Ishikawa (cell line): ENCODE data around the gene RFX5.

Experiments
- CEBPB ChIP-seq: IDR thresholded peaks from 2 replicates; pipeline ENCODE4 v1.6.1; 2012
- CREB1 ChIP-seq: IDR thresholded peaks from 2 replicates; pipeline ENCODE4 v1.6.1; 2012; ENCODE audit warnings: low read depth
- EGR1 ChIP-seq: IDR thresholded peaks from 2 replicates; pipeline ENCODE4 v1.6.1; 2012
- EP300 ChIP-seq: IDR thresholded peaks from 2 replicates; pipeline ENCODE4 v1.6.1; 2012; ENCODE audit warnings: borderline replicate concordance
- FOXM1 ChIP-seq: IDR thresholded peaks from 2 replicates; pipeline ENCODE4 v1.6.1; 2012; ENCODE audit warnings: low read depth, borderline replicate concordance
- NFIC ChIP-seq: IDR thresholded peaks from 2 replicates; pipeline ENCODE4 v1.6.1; 2012
- RAD21 ChIP-seq: IDR thresholded peaks from 2 replicates; pipeline ENCODE4 v1.6.1; 2012; ENCODE audit warnings: low read depth
- TAF1 ChIP-seq: IDR thresholded peaks from 2 replicates; pipeline ENCODE4 v1.6.1; 2012; ENCODE audit warnings: low read depth, mild to moderate bottlenecking
- TCF12 ChIP-seq: IDR thresholded peaks from 2 replicates; pipeline ENCODE4 v1.6.1; 2012; ENCODE audit warnings: low read depth
- TEAD4 ChIP-seq: IDR thresholded peaks from 2 replicates; pipeline ENCODE4 v1.6.1; 2012
- USF1 ChIP-seq: IDR thresholded peaks from 2 replicates; pipeline ENCODE4 v1.6.1; 2012
- YY1 ChIP-seq: IDR thresholded peaks from 2 replicates; pipeline ENCODE4 v1.6.1; 2012; ENCODE audit warnings: low read depth
- ZBTB7A ChIP-seq: IDR thresholded peaks from 2 replicates; pipeline ENCODE4 v1.6.1; 2012; ENCODE audit warnings: low read depth
- TF ChIP-seq, protein P1 (sequence below): IDR thresholded peaks from 2 replicates; pipeline ENCODE4 v1.6.1; 2012; ENCODE audit warnings: low read depth, mild to moderate bottlenecking
- TF ChIP-seq, protein P2 (sequence below): IDR thresholded peaks from 2 replicates; pipeline ENCODE4 v1.6.1; 2012

The RFX5 gene

DNA sequence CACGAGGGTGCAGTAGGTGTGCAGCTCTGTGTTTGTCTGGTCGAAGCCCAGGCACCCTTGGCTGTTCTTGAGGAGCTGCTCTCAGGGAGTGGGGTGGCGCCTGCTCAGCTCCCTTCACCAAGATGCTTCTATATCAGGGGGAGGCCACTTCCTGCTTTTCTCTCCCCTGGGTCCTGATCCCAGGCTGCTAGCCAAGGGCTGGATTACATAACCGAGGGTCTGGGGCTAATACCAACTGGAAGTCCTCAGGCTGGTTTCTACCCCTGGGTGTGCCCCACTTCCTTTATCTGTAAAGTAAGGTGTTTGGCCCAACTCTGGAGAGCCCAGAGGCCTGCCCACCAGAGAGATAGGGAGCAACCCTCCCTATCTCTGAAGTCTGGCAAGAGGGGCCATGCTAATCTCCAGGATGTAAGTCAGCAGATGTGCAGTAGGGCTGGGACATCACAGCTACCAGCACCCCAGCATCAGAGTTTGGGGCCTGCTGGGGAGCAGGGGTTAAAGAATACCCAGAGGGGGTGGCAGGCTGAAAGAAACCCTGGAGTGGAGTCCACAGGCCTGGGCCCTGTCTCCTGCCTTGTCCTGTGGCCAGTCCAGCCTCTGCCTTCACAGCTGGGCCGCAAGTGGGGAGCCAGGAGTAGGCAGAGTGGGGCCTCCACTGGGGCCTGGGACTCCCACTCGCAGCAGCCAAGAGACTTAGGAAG is 23.3 kb upstream of the RFX5 start:
- TF ChIP-seq TEAD4 (no peak), YY1 (no peak), NFIC (no peak), ZBTB7A (no peak), EGR1 (no peak), CREB1 (no peak), USF1 (no peak), TCF12 (no peak), EP300 (no peak), CEBPB (no peak), FOXM1 (no peak), RAD21 (no peak), TAF1 (no peak)
- TF ChIP-seq, protein P1, sequence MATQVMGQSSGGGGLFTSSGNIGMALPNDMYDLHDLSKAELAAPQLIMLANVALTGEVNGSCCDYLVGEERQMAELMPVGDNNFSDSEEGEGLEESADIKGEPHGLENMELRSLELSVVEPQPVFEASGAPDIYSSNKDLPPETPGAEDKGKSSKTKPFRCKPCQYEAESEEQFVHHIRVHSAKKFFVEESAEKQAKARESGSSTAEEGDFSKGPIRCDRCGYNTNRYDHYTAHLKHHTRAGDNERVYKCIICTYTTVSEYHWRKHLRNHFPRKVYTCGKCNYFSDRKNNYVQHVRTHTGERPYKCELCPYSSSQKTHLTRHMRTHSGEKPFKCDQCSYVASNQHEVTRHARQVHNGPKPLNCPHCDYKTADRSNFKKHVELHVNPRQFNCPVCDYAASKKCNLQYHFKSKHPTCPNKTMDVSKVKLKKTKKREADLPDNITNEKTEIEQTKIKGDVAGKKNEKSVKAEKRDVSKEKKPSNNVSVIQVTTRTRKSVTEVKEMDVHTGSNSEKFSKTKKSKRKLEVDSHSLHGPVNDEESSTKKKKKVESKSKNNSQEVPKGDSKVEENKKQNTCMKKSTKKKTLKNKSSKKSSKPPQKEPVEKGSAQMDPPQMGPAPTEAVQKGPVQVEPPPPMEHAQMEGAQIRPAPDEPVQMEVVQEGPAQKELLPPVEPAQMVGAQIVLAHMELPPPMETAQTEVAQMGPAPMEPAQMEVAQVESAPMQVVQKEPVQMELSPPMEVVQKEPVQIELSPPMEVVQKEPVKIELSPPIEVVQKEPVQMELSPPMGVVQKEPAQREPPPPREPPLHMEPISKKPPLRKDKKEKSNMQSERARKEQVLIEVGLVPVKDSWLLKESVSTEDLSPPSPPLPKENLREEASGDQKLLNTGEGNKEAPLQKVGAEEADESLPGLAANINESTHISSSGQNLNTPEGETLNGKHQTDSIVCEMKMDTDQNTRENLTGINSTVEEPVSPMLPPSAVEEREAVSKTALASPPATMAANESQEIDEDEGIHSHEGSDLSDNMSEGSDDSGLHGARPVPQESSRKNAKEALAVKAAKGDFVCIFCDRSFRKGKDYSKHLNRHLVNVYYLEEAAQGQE: no peak
- TF ChIP-seq, protein P2, sequence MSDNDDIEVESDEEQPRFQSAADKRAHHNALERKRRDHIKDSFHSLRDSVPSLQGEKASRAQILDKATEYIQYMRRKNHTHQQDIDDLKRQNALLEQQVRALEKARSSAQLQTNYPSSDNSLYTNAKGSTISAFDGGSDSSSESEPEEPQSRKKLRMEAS: no peak

- TF ChIP-seq EP300 (no peak), NFIC (no peak), TCF12 (no peak), TEAD4 (no peak), ZBTB7A (no peak), CEBPB (no peak), RAD21 (no peak), FOXM1 (no peak), CREB1 (no peak), EGR1 (no peak), YY1 (no peak), USF1 (no peak)
- TF ChIP-seq, protein P2: no peak
- TF ChIP-seq, protein P1: no peak
Measured at GRCh38 chr1:151369621-151370048, 22.6 kb upstream of the RFX5 start.

DNA sequence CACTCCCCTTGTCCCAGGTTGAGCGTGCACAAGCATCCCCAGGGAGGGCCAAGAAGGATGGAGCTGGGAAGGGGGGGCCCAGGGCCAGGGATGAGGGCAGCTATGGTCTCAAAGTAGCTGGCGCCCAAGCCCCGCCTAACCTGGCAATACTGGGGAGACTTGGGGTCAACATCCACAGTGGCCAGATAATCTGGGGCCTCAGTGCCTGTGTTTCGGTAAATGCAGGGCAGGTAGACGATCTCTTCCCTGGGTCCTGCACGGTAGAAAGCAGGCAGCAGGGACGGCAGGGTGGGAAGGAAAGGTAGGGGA is 22.2 kb upstream of the RFX5 start:
- TF ChIP-seq USF1 (no peak), EP300 (no peak), YY1 (no peak), TEAD4 (no peak), FOXM1 (no peak), CREB1 (no peak)
- TF ChIP-seq, protein P1: no peak
